CD4-positive, alpha-beta T cell treated with Interleukin-10 for 1 hour (primary cell): ENCODE results near the gene PRDM2.
A peak's percentile ranks its signal among the peaks of the same experiment; 100 is the strongest.

Source experiments
- DNase-seq: peaks from one replicate; pipeline ENCODE4 v3.0.0-alpha.2; 2020

The PRDM2 gene

GRCh38 chr1:13735168-13735930 is 35.4 kb downstream of the PRDM2 start:
- no peak for DNase-seq

GRCh38 chr1:13737398-13737797 is 37.4 kb downstream of the PRDM2 start:
- no peak for DNase-seq

GRCh38 chr1:13746342-13746741 is 46.4 kb downstream of the PRDM2 start:
- no peak for DNase-seq

GRCh38 chr1:13748610-13749505 is 48.9 kb downstream of the PRDM2 start:
- DNase-seq = peak; percentile 97

GRCh38 chr1:13749543-13750341 is 49.8 kb downstream of the PRDM2 start:
- DNase-seq = no peak

- no peak for DNase-seq
These were observed 51.5 kb downstream of the PRDM2 start for GRCh38 chr1:13751458-13751871.

GRCh38 chr1:13751985-13752384 is 52.0 kb downstream of the PRDM2 start:
- no peak for DNase-seq

GRCh38 chr1:13752852-13753251 is 52.9 kb downstream of the PRDM2 start:
- no peak for DNase-seq

GRCh38 chr1:13753636-13754402 is 53.8 kb downstream of the PRDM2 start:
- no peak for DNase-seq

GRCh38 chr1:13754510-13755103 is 54.6 kb downstream of the PRDM2 start:
- no peak for DNase-seq

- no peak for DNase-seq
These were observed 56.7 kb downstream of the PRDM2 start for GRCh38 chr1:13756557-13757315.

GRCh38 chr1:13757693-13758092 is 57.7 kb downstream of the PRDM2 start:
- DNase-seq = no peak

GRCh38 chr1:13759072-13759471 is 59.1 kb downstream of the PRDM2 start:
- DNase-seq = peak; percentile 16

- DNase-seq = no peak
These were observed 60.4 kb downstream of the PRDM2 start for GRCh38 chr1:13760340-13760739.

GRCh38 chr1:13760921-13761320 is 60.9 kb downstream of the PRDM2 start:
- no peak for DNase-seq

- no peak for DNase-seq
These were observed 61.9 kb downstream of the PRDM2 start for GRCh38 chr1:13761883-13762282.

- DNase-seq = no peak
These were observed 62.7 kb downstream of the PRDM2 start for GRCh38 chr1:13762642-13763041.

GRCh38 chr1:13763222-13763621 is 63.2 kb downstream of the PRDM2 start:
- no peak for DNase-seq

- DNase-seq = peak; percentile 23
These were observed 64.0 kb downstream of the PRDM2 start for GRCh38 chr1:13763991-13764390.

- peak; percentile 44 for DNase-seq
These were observed 64.8 kb downstream of the PRDM2 start for GRCh38 chr1:13764588-13765332.
